ENCODE results near the gene DNAJB11.

DNA sequence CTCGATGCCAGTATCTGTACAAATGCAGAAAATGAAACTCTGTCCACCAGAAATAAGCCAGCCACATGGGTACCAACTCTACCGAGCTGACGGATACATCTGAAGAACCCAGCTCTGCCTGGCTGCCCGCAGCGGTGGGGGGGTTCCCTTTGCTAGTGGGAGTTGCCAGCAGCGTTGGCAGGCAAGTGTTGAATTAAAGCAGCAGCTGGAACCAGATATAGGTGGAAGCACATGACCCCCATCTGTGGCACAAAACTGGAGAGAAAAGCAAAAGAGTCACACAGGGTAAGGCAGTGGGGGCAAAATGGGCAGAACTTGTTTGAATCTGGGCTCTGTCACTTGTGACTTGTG, 44.3 kb upstream of the DNAJB11 start:
- no peak for TF ChIP-seq POLR2A (IDR thresholded peaks at IDR 0.05)
- TF ChIP-seq, protein P1, sequence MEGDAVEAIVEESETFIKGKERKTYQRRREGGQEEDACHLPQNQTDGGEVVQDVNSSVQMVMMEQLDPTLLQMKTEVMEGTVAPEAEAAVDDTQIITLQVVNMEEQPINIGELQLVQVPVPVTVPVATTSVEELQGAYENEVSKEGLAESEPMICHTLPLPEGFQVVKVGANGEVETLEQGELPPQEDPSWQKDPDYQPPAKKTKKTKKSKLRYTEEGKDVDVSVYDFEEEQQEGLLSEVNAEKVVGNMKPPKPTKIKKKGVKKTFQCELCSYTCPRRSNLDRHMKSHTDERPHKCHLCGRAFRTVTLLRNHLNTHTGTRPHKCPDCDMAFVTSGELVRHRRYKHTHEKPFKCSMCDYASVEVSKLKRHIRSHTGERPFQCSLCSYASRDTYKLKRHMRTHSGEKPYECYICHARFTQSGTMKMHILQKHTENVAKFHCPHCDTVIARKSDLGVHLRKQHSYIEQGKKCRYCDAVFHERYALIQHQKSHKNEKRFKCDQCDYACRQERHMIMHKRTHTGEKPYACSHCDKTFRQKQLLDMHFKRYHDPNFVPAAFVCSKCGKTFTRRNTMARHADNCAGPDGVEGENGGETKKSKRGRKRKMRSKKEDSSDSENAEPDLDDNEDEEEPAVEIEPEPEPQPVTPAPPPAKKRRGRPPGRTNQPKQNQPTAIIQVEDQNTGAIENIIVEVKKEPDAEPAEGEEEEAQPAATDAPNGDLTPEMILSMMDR (IDR thresholded peaks at IDR 0.05), result no peak

Measured in thyroid gland (tissue), 4 donors.